SJSA1 (cell line): Measurements from ENCODE around the gene SHROOM3. TPM values are rescaled to one million over a fixed set of nuclear protein-coding genes. Genes with fewer than 3 reads are reported as not detected.
"Not testable (repeated sequence)": the region's sequence is repeated elsewhere in the genome, so short reads cannot be mapped to it uniquely, and the experiment has no call there.

ENCODE experiments used
- DNase-seq, 2 experiments: peaks; one replicate each; pipeline ENCODE4 v3.0.0-alpha.2; 2015 to 2020; ENCODE audit warnings: low spot score in 2 of 2, low read depth in 1 of 2
- H3K27ac ChIP-seq: fragments of 250-450 bp; sonication (Bioruptor Pico); 2 replicates; pipeline ENCODE4 v1.5.1; 2020; ENCODE audit warnings: mild to moderate bottlenecking, moderate library complexity
- H3K27me3 ChIP-seq: fragments of 250-450 bp; sonication (Bioruptor Pico); replicated peaks from 2 replicates; pipeline ENCODE4 v1.5.1; 2020; ENCODE audit warnings: mild to moderate bottlenecking, moderate library complexity
- H3K36me3 ChIP-seq: fragments of 250-450 bp; sonication (Bioruptor Pico); 2 replicates; pipeline ENCODE4 v1.5.1; 2020; ENCODE audit warnings: mild to moderate bottlenecking
- H3K4me1 ChIP-seq: fragments of 250-450 bp; sonication (Bioruptor Pico); replicated peaks from 2 replicates; pipeline ENCODE4 v1.6.1; 2021; ENCODE audit warnings: mild to moderate bottlenecking
- H3K4me3 ChIP-seq: fragments of 250-450 bp; sonication (Bioruptor Pico); 2 replicates; pipeline ENCODE4 v1.5.1; 2020; ENCODE audit warnings: mild to moderate bottlenecking
- H3K9me3 ChIP-seq: fragments of 250-450 bp; sonication (Bioruptor Pico); replicated peaks from 2 replicates; pipeline ENCODE4 v1.5.1; 2020; ENCODE audit warnings: mild to moderate bottlenecking
- total RNA-seq: library from RNA; depleted of rRNA; stranded (reverse); fragments of >200 nt; shearing (Covaris generic); gene quantifications from 2 replicates; pipeline ENCODE4 v1.2.3, GENCODE V29; 2014

Gene SHROOM3
- total RNA-seq, 1 experiment from 2014 or later = 18.7 TPM

DNA sequence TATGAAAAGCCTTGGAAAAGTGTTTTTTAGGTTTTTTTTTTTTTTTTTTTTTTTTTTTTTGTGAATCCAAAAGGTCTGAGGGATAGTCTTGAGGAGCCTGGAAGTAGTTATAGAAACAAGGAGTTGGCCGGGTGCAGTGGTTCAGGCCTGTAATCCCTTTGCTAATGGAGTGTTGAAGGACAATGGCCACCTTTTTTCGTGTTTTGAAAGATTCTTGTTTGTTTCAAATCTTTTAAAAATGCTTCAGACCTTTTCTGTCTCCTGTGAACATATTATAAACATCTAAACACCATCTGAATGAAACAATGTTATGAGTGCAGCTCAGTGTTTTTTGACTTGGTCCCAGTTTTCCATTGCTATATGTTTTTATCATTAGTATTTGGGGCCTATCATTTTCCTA, 285.1 kb downstream of the SHROOM3 start:
- DNase-seq = no peak
- Histone ChIP-seq H3K27me3 (no peaks in the 10 kb centered on the region), H3K27ac (no peak overlapping the region), H3K4me1 (peaks cover 23% of the 10 kb centered on the region), H3K4me3 (no peak overlapping the region), H3K9me3 (no peaks in the 10 kb centered on the region), H3K36me3 (no peaks in the 10 kb centered on the region)

DNA sequence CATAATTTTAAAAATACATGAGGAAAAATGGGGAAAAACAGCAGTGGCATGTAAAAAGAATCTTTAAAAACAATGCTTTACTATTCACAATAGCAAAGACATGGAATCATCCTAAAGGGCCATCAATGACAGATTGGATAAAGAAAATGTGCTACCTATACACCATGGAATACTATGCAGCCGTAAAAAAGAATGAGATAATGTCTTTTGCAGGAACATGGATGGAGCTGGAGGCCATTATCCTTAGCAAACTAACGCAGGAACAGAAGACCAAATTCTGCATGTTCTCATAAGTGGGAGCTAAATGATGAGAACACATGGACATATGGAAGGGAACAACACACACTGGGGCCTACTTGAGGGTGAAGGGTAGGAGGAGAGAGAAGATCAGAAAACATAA, 287.1 kb downstream of the SHROOM3 start:
- not testable (repeated sequence) for H3K36me3 ChIP-seq, H3K4me3 ChIP-seq, H3K9me3 ChIP-seq, H3K27ac ChIP-seq, H3K27me3 ChIP-seq, DNase-seq
- peaks cover 19% of the 10 kb centered on the region for H3K4me1 ChIP-seq

DNA sequence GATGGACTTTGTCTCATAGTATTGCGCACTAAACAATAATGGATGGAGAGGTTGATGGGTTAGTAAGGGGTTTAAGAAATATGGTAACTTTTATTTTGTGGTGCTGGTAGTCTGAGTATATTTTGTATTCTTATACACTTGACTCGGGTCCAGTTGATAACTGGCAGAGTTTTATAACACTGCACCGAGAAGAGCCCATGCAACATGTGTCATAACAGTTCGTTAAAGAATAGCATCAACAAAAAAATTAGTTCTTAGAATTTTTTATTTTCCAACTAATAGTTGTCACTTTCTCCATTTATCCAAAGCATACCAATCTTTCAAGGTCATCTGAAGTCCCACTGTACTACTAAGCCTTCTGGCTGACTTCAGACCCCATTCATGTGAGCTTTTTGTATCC, 287.8 kb downstream of the SHROOM3 start:
- no peak overlapping the region for H3K4me3 ChIP-seq

DNA sequence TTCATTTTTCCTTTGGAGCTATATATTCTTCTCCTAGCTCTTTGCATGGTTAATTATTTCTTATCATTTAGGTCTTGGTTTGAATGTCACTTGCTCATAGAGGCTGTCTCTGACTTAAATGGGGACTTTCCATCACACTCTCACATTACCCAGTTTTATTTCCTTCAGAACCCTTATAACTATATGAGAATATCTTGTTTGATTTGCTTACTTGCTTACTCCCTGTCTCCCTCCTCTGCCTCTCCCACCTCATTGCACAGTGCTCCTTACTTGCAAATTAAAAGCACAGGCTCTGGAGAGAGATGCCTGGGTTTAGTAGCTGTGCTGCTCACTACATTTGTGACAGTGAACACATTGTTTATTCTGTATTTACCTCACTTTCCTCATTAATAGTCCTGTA, 288.3 kb downstream of the SHROOM3 start:
- Histone ChIP-seq H3K4me3 (no peak overlapping the region), H3K9me3 (no peaks in the 10 kb centered on the region), H3K27me3 (no peaks in the 10 kb centered on the region), H3K36me3 (no peaks in the 10 kb centered on the region), H3K4me1 (peaks cover 19% of the 10 kb centered on the region), H3K27ac (0 out of 2 replicates have a peak overlapping the region, but pooled peaks have one; percentile 2)
- no peak for DNase-seq

More for the DNA sequence above, 287.8 kb downstream of the SHROOM3 start:
- Histone ChIP-seq H3K27me3 (no peaks in the 10 kb centered on the region), H3K27ac (no peak overlapping the region), H3K36me3 (no peaks in the 10 kb centered on the region), H3K4me1 (peaks cover 19% of the 10 kb centered on the region), H3K9me3 (no peaks in the 10 kb centered on the region)
- no peak for DNase-seq

DNA sequence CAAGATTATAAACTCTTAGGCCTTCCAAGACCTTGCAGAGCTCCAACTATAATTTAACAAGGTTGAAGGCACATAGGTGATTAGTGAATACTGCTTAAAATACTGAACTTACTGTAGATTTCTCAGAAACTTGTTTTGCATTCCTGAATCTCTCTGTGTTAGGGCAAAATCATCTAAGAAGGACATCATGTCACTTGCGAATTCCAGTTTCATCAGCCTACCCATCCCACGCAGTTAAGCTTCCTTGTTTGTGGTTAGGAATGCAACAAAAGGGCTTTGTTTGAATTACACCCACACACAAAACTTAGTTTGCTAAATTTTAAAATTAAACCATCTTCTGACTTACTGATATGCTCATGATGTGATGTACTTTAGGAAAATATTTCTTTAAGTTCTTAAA, 288.9 kb downstream of the SHROOM3 start:
- peak in 1 of 2 experiments; percentile 39 for DNase-seq
- 0 out of 2 replicates have a peak overlapping the region, but pooled peaks have one; percentile 2 for H3K27ac ChIP-seq
- peaks cover 19% of the 10 kb centered on the region for H3K4me1 ChIP-seq
- no peaks in the 10 kb centered on the region for H3K36me3 ChIP-seq
- H3K4me3 ChIP-seq = no peak overlapping the region
- H3K27me3 ChIP-seq = no peaks in the 10 kb centered on the region
- H3K9me3 ChIP-seq = no peaks in the 10 kb centered on the region

DNA sequence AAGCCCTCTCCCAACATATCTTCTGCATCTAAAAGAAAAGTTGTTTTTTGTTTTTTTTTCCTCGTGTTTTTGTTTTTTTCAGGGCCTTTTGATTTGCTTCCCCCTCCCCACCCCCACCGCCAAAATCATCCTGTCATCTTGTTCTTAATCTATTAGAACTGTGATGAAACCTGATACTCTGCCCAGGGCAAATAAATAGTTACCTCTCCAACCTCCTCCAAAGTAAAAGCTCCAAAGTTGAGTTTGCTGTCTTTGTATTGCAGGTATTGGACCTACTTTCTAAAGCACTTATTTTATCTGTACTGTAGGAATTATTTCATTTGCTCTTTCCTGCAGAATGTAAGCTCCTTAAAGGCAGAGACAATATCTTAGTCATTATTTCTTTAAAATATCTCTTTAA, 290.0 kb downstream of the SHROOM3 start:
- Histone ChIP-seq H3K27ac (no peak overlapping the region), H3K9me3 (no peaks in the 10 kb centered on the region)

DNA sequence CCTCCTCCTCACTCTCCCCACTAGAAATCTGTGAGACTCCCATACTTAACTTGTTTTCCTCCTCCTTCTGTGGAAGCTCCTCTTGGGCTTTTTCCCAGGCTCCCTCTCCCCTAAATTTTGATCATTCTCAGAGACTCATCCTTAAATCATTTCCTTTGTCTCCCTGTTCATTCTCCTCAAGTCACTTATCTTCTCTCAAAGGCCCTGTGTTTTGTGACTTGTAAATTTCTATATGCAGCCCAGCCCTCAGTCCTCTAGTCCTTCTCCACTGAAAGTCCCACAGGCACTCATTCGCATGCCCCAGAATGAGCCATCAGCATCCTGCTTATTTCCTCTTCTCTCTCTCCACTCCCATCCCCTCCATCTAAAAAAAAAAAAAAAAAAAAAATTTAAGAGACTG, 291.1 kb downstream of the SHROOM3 start:
- no peaks in the 10 kb centered on the region for H3K36me3 ChIP-seq

More for the DNA sequence above, 290.0 kb downstream of the SHROOM3 start:
- Histone ChIP-seq H3K4me3 (no peak overlapping the region), H3K4me1 (peaks cover 29% of the 10 kb centered on the region), H3K36me3 (no peaks in the 10 kb centered on the region), H3K27me3 (no peaks in the 10 kb centered on the region)
- DNase-seq = no peak

DNA sequence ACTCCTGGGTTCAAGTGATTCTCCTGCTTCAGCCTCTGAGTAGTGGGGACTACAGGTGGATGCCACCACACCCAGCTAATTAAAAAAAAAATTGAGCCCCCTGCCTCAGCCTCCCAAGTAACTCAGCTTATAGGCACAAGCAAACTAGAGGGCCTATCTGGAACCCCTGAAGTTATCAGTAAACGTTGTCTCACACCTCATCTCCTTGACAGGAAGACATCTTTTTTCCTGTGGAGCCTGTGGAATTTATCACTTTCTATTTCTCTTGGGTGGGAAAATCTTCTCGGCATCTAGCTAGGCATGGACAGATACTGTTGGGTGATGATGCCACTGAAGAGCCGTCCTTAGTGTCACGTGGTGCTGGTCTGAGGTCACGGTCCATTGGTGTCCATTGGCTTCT, 291.6 kb downstream of the SHROOM3 start:
- Histone ChIP-seq H3K27me3 (no peaks in the 10 kb centered on the region), H3K36me3 (no peaks in the 10 kb centered on the region), H3K9me3 (no peaks in the 10 kb centered on the region), H3K4me1 (peaks cover 39% of the 10 kb centered on the region), H3K4me3 (no peak overlapping the region), H3K27ac (no peak overlapping the region)
- no peak for DNase-seq

More for the DNA sequence above, 291.1 kb downstream of the SHROOM3 start:
- no peaks in the 10 kb centered on the region for H3K9me3 ChIP-seq
- no peak overlapping the region for H3K4me3 ChIP-seq
- peaks cover 37% of the 10 kb centered on the region for H3K4me1 ChIP-seq
- no peaks in the 10 kb centered on the region for H3K27me3 ChIP-seq
- H3K27ac ChIP-seq = no peak overlapping the region
- no peak for DNase-seq

DNA sequence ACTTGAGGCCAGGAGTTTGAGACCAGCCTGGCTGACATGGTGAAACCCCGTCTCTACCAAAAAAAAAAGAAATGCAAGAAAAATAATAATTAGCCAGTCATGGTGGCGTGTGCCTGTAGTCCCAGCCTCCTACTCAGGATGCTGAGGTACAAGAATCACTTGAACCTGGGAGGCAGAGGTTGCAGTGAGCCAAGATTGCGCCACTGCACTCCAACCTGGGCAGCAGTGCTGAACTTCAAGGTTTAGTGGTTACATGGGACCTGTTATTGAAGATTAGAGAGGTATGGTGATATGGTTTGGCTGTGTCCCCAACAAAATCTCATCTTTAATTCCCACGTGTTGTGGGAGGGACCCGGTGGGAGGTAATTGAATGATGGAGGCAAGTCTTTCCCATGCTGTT, 292.9 kb downstream of the SHROOM3 start:
- H3K36me3 ChIP-seq, H3K27ac ChIP-seq, H3K4me3 ChIP-seq, H3K9me3 ChIP-seq, DNase-seq, H3K27me3 ChIP-seq: not testable (repeated sequence)
- H3K4me1 ChIP-seq = peaks cover 39% of the 10 kb centered on the region

DNA sequence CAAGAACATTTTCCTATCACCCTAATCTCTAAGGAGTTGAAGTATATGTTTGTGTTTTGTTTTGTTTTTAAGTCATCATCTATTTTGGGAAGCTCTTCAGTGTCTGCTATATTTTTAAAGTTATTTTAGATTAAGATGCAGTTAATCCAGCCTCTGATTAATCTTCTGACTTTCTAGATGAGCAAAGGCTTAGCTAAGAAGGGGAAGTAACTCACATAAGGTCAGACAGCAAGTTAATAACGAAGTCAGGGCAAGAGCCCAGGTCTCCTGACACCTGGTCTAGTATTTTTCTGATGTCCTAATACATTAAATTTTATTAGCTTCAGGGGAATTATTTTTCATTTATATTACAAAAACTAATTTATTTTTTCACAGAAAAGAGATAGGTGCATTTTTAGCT, 294.4 kb downstream of the SHROOM3 start:
- no peak for DNase-seq
- Histone ChIP-seq H3K9me3 (no peaks in the 10 kb centered on the region), H3K27ac (peak overlapping the region; percentile 26), H3K4me1 (peaks cover 24% of the 10 kb centered on the region), H3K36me3 (no peaks in the 10 kb centered on the region), H3K4me3 (no peak overlapping the region), H3K27me3 (no peaks in the 10 kb centered on the region)

DNA sequence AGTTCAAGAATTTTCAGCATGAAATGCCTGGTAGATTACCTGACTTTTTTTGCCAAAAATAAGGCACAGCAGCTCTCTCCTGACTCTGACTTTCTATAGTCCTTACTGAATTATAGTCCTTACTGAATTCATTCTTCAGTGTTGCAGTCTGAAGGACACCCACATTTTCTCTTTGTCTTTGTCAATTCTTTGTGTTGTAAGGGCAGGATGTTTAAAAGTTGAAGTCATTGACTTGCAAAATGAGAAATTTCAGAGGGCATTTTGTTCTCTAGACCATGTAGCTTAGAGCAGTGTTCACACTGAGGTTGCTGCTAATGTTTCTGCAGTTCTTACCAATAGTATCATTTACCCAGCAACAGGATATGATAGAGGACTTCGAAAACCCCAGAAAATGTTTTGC, 295.0 kb downstream of the SHROOM3 start:
- Histone ChIP-seq H3K9me3 (no peaks in the 10 kb centered on the region), H3K27ac (peak overlapping the region; percentile 26), H3K27me3 (no peaks in the 10 kb centered on the region), H3K4me1 (peaks cover 21% of the 10 kb centered on the region), H3K4me3 (no peak overlapping the region), H3K36me3 (peaks cover 2% of the 10 kb centered on the region; the same call in 1 of the 2 replicates)
- peak in 1 of 2 experiments; percentile 25 for DNase-seq

DNA sequence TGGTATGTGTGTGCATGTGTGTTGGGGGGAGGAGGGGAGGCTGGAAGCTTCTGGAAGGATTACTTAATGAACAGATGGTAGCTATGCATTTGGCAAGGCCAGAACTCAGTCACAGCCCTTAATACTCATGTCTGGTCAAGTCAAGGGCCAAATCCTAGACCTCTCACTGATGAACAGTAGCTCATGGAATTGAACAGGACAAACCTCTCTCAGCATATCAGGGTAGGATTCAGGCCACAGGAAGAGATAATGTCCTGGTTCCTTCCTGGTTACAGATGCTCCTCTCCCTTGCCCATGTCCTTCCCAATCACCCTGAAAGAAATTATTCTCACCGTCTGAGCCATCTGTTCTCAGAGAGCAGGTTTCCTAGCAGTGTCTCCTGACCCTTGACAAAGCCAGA, 297.2 kb downstream of the SHROOM3 start:
- Histone ChIP-seq H3K27ac (no peak overlapping the region), H3K4me3 (no peak overlapping the region), H3K4me1 (peaks cover 35% of the 10 kb centered on the region), H3K9me3 (no peaks in the 10 kb centered on the region), H3K27me3 (no peaks in the 10 kb centered on the region), H3K36me3 (peaks cover 3% of the 10 kb centered on the region; the same call in 1 of the 2 replicates)
- DNase-seq = no peak

DNA sequence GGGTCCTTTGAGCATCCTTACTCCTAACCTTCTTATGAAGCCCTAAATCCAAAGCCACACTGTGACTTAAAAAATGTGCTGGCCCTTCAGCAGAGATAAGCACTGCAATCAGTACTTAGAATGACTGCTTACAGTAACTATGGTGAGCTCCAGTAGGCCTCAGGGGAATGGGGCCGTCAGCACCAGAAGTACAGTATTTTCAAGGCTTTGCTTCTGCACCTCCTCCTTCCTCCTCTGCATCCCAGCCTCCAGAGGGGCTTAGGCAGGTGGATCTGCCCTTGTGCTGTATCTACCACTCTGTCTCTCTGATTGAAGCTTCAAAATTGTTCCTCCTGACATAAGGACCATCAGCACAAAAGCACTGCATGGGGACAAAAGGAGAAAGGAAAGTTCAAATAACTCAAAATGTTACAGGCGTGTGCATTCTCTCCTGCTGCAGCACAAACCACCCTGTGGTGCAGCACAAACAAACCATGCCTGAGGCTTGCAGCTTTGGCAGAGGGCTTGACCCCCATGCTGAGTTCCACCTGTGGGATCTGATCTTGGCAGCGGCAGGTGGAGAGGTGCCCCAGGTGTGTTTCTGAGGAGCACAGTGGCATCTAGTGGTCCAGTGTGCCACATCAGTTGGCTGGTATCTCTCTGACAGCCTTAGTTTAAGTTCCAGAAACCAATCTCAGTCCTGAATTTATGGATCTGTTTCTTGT, 298.2 kb downstream of the SHROOM3 start:
- Histone ChIP-seq H3K4me3 (no peak overlapping the region), H3K4me1 (peaks cover 45% of the 10 kb centered on the region), H3K27me3 (no peaks in the 10 kb centered on the region), H3K36me3 (peaks cover 3% of the 10 kb centered on the region; the same call in 1 of the 2 replicates), H3K27ac (no peak overlapping the region), H3K9me3 (no peaks in the 10 kb centered on the region)
- no peak for DNase-seq

DNA sequence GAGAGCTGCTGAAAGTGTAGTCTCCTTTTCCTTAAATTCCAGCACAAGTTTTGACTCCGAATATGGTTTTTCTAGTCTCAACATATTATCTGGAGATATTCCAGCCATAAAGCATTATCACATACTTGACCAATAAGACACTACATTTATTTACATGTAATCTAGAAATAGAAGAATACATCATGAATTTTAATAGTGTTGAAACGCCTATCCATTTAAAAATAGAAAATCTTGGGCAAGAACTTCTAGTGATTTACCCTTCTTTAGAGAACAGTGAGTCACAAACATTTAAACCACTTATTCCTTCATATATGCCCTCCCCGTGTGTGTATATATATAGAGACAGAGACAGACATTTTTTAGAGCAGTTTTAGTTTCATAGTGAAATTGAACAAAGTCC, 301.4 kb downstream of the SHROOM3 start:
- peak in 1 of 2 experiments; percentile 33 for DNase-seq
- H3K4me3 ChIP-seq = no peak overlapping the region
- peaks cover 28% of the 10 kb centered on the region for H3K36me3 ChIP-seq
- H3K27ac ChIP-seq = 0 out of 2 replicates have a peak overlapping the region, but pooled peaks have one; percentile 43
- H3K27me3 ChIP-seq = no peaks in the 10 kb centered on the region
- peaks cover 35% of the 10 kb centered on the region for H3K4me1 ChIP-seq
- H3K9me3 ChIP-seq = no peaks in the 10 kb centered on the region
